RWPE1 (cell line): ENCODE data around the gene GTPBP4.

ENCODE experiments used
- CTCF ChIA-PET: fragments of 350-600 bp; sonication (Branson Sonifier 250); formaldehyde crosslinking; extraction: SDS; loops from one replicate; lab custom pipeline; 2021; lab: Yijun Ruan, JAX
- POLR2A ChIA-PET: fragments of 400-600 bp; formaldehyde crosslinking; extraction: SDS; loops from one replicate; lab custom pipeline; 2020; ENCODE audit warnings: antibody characterized with exemption; ENCODE audit not compliant: low non-redundant PET; lab: Yijun Ruan, JAX
- DNase-seq: peaks from one replicate; pipeline ENCODE4 v3.0.0; 2012; ENCODE audit warnings: low spot score
- H3K27ac ChIP-seq: fragments of 450-650 bp; 2 replicates; pipeline ENCODE4 v1.5.1; 2017
- CTCF ChIP-seq: fragments of 450-650 bp; conservative IDR thresholded peaks from 2 replicates; pipeline ENCODE4 v1.5.1; 2017; ENCODE audit warnings: low read depth, mild to moderate bottlenecking

Gene GTPBP4

GRCh38 chr10:947051-947450, 41.2 kb upstream of the GTPBP4 start:
- TF ChIP-seq CTCF: no peak
- no peak overlapping the region for H3K27ac ChIP-seq
- DNase-seq: no peak
- ChIA-PET POLR2A (no interaction called here), CTCF (no interaction called here)

GRCh38 chr10:947881-948280, 40.4 kb upstream of the GTPBP4 start:
- POLR2A ChIA-PET: no interaction called here
- CTCF ChIA-PET: interaction anchor here (0.6 kb wide), 1 partner anchor 775 kb away, joined by 3 read pairs; no protein-coding TSS in a partner anchor
- no peak overlapping the region for H3K27ac ChIP-seq
- DNase-seq: no peak
- TF ChIP-seq CTCF: no peak

- ChIA-PET CTCF (interaction anchor here (0.6 kb wide), 2 partner anchors 11 to 775 kb away, joined by 3 read pairs; no protein-coding TSS in a partner anchor), POLR2A (no interaction called here)
- no peak for DNase-seq
- no peak for TF ChIP-seq CTCF
- H3K27ac ChIP-seq: no peak overlapping the region
These were observed 39.9 kb upstream of the GTPBP4 start for GRCh38 chr10:948347-948746.

GRCh38 chr10:949446-949845, 38.8 kb upstream of the GTPBP4 start:
- ChIA-PET POLR2A (no interaction called here), CTCF (no interaction called here)
- no peak for TF ChIP-seq CTCF
- H3K27ac ChIP-seq: no peak overlapping the region
- DNase-seq: no peak

DNA sequence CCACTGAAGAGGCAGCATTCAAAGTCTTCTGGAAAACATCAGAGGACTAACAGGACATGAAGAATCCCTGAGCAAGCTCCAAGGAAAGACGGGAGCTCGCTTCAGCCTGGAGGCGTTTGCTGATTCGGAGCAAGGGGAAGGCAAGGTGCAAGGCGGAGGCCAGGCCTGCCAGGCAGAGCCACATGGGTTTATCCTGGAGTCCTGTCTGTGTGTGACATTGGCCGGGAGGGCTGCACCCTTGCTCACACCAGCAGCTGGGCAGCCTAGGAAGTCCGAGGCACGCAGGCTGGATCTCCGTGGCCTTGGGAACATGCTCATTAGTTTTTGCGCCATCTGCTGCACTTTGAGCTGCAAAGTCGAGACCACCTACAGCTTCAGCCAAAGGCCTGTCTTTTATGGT, 34.4 kb upstream of the GTPBP4 start:
- DNase-seq: no peak
- CTCF ChIA-PET: no interaction called here
- no peak overlapping the region for H3K27ac ChIP-seq
- no peak for TF ChIP-seq CTCF
- POLR2A ChIA-PET: no interaction called here

DNA sequence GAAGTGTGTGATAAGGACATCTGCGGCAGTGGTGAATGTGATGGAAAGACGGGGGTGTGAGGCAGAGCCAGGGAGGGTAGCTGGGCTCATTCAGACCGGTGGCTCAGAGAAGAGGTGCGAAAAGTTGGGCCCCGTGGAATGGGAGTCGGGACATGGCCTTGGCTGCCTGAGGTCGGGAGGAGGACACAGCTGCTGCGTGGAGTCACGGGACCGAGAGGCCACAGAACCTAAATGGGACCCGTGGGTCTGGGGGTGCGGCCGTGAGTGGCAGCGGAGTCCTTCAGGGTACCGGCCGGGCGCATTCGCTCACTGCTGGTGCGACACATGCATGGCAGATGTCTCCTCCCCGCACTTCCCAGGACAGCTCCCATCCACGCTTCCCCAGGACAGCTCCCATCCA, 33.8 kb upstream of the GTPBP4 start:
- no peak for TF ChIP-seq CTCF
- CTCF ChIA-PET: no interaction called here
- no peak overlapping the region for H3K27ac ChIP-seq
- no peak for DNase-seq
- POLR2A ChIA-PET: no interaction called here
